Ishikawa (cell line): ENCODE results near the gene RNLS.

Source experiments
- CEBPB ChIP-seq: IDR thresholded peaks from 2 replicates; pipeline ENCODE4 v1.6.1; 2012
- CREB1 ChIP-seq: IDR thresholded peaks from 2 replicates; pipeline ENCODE4 v1.6.1; 2012; ENCODE audit warnings: low read depth
- EGR1 ChIP-seq: IDR thresholded peaks from 2 replicates; pipeline ENCODE4 v1.6.1; 2012
- EP300 ChIP-seq: IDR thresholded peaks from 2 replicates; pipeline ENCODE4 v1.6.1; 2012; ENCODE audit warnings: borderline replicate concordance
- FOXM1 ChIP-seq: IDR thresholded peaks from 2 replicates; pipeline ENCODE4 v1.6.1; 2012; ENCODE audit warnings: low read depth, borderline replicate concordance
- NFIC ChIP-seq: IDR thresholded peaks from 2 replicates; pipeline ENCODE4 v1.6.1; 2012
- RAD21 ChIP-seq: IDR thresholded peaks from 2 replicates; pipeline ENCODE4 v1.6.1; 2012; ENCODE audit warnings: low read depth
- REST ChIP-seq: IDR thresholded peaks from 2 replicates; pipeline ENCODE4 v1.6.1; 2012; ENCODE audit warnings: low read depth, mild to moderate bottlenecking
- TAF1 ChIP-seq: IDR thresholded peaks from 2 replicates; pipeline ENCODE4 v1.6.1; 2012; ENCODE audit warnings: low read depth, mild to moderate bottlenecking
- TCF12 ChIP-seq: IDR thresholded peaks from 2 replicates; pipeline ENCODE4 v1.6.1; 2012; ENCODE audit warnings: low read depth
- TEAD4 ChIP-seq: IDR thresholded peaks from 2 replicates; pipeline ENCODE4 v1.6.1; 2012
- YY1 ChIP-seq: IDR thresholded peaks from 2 replicates; pipeline ENCODE4 v1.6.1; 2012; ENCODE audit warnings: low read depth
- ZBTB7A ChIP-seq: IDR thresholded peaks from 2 replicates; pipeline ENCODE4 v1.6.1; 2012; ENCODE audit warnings: low read depth
- TF ChIP-seq, protein P1 (sequence below): IDR thresholded peaks from 2 replicates; pipeline ENCODE4 v1.6.1; 2012
- TF ChIP-seq, protein P2 (sequence below): IDR thresholded peaks from 2 replicates; pipeline ENCODE4 v1.6.1; 2012

The RNLS gene

GRCh38 chr10:88253128-88253527 lies 330.0 kb downstream of the RNLS start:
- TF ChIP-seq TAF1 (no peak), CEBPB (no peak), REST (no peak), TCF12 (no peak), RAD21 (no peak), EGR1 (no peak)
- TF ChIP-seq, protein P1, sequence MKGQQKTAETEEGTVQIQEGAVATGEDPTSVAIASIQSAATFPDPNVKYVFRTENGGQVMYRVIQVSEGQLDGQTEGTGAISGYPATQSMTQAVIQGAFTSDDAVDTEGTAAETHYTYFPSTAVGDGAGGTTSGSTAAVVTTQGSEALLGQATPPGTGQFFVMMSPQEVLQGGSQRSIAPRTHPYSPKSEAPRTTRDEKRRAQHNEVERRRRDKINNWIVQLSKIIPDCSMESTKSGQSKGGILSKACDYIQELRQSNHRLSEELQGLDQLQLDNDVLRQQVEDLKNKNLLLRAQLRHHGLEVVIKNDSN = no peak

DNA sequence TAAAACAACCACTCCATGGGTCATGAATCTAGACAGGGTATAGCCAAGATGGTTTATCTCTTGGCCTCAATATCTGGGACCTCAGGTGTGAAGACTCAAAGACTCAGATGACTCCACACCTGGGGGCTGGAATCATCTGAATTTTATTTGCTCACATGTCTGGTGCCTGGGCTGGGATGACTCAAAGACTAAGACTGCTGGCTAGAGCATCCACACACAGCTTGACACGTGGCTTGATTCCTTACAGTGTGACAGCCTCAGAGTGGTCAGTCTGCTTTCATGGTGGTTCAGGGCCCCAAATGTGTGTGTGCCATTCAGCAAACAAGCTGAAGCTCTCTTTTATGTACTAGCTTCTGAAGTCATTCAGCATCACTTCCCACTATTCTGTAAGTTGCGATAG lies 333.7 kb downstream of the RNLS start:
- TF ChIP-seq CEBPB (no peak), TAF1 (no peak), FOXM1 (no peak), EGR1 (no peak), REST (no peak), CREB1 (no peak)
- TF ChIP-seq, protein P2, sequence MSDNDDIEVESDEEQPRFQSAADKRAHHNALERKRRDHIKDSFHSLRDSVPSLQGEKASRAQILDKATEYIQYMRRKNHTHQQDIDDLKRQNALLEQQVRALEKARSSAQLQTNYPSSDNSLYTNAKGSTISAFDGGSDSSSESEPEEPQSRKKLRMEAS = no peak

DNA sequence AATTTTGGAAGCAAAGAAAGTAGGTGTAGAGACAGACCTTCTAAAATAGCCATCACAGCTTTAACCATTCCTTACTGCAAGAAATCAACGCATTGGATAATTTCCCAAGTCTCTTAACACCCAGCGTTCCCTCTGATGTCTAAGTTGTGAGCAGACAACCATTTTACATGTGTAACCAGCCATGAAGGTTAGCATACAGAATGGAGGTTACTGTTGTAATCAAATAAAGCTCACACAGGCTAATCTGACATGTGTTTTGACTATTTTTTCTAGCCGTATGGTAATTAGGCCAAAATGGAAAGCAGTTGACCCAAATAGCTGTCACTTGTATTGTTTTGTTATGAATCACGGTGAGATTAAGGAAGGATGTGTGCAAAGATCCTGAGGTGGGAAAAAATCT lies 336.4 kb downstream of the RNLS start:
- TF ChIP-seq FOXM1 (no peak), YY1 (no peak), TAF1 (no peak), TCF12 (no peak), NFIC (no peak), EP300 (no peak), EGR1 (no peak)
- TF ChIP-seq, protein P1 = no peak

DNA sequence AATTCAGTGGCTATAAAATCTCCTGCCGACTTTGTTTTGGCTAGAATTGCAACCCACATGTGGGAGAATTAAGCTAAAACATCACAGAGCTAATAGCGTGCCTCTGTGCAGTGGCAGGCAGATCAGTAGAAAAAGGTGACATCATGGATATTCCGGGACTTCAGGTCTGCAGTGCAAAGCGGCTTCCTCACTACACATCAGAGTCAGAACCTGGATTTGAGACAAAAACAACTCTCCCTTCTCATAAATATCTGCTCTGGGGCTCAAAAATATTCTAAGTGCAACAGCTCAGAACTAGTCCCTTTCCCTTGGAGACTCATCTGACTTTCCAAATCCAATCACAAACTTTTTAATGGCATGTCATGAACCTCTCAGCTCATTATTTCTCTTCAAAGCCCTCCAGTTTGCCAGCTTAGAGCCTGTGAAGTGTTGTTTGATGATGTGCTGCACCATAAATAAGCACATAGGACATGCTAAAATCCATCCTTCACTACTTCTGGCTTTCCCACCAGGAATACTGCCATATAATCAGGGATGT lies 337.1 kb downstream of the RNLS start:
- TF ChIP-seq TAF1 (no peak), ZBTB7A (no peak), EGR1 (no peak), NFIC (no peak), EP300 (no peak), YY1 (no peak), CREB1 (no peak), TEAD4 (no peak), CEBPB (no peak), TCF12 (no peak)

- TF ChIP-seq RAD21 = no peak
- TF ChIP-seq ZBTB7A = no peak
- no peak for TF ChIP-seq TCF12
- TF ChIP-seq NFIC = no peak
- no peak for TF ChIP-seq TAF1
- no peak for TF ChIP-seq EP300
- no peak for TF ChIP-seq CREB1
- no peak for TF ChIP-seq REST
- TF ChIP-seq, protein P2 = no peak
- TF ChIP-seq CEBPB = no peak
- TF ChIP-seq YY1 = no peak
- TF ChIP-seq, protein P1 = no peak
- no peak for TF ChIP-seq FOXM1
- no peak for TF ChIP-seq EGR1
- TF ChIP-seq TEAD4 = no peak
Observed at GRCh38 chr10:88244781-88245625, 338.1 kb downstream of the RNLS start.
